HepG2 (cell line): Measurements from ENCODE around the gene SLC25A25. TPM values are rescaled to one million over a fixed set of nuclear protein-coding genes. Genes with fewer than 3 reads are reported as not detected.

ENCODE experiments used
- AGO1 ChIP-seq: fragments of 200-400 bp; formaldehyde crosslinking; IDR thresholded peaks from 2 replicates; pipeline ENCODE4 v1.6.1; 2017; ENCODE audit warnings: mild to moderate bottlenecking, low read depth, low read length, moderate library complexity; ENCODE audit not compliant: poor library complexity, severe bottlenecking
- MBNL3 ChIP-seq: fragments of 250-450 bp; sonication (Bioruptor Pico); conservative IDR thresholded peaks from 2 replicates; pipeline ENCODE4 v1.8.0; 2022; ENCODE audit warnings: mild to moderate bottlenecking, inconsistent platforms
- MTA3 ChIP-seq: sonication (generic); formaldehyde crosslinking; IDR thresholded peaks from 2 replicates; pipeline ENCODE4 v1.4.0; 2020; ENCODE audit warnings: missing genetic modification reagents
- TIGD3 ChIP-seq: sonication (generic); formaldehyde crosslinking; IDR thresholded peaks from 2 replicates; pipeline ENCODE4 v1.5.1; 2020; ENCODE audit warnings: mild to moderate bottlenecking, missing genetic modification reagents, borderline replicate concordance
- TOE1 ChIP-seq: sonication (generic); formaldehyde crosslinking; IDR thresholded peaks from 2 replicates; pipeline ENCODE4 v1.4.0; 2020; ENCODE audit warnings: mild to moderate bottlenecking, missing genetic modification reagents
- ZBTB38 ChIP-seq: sonication (generic); formaldehyde crosslinking; IDR thresholded peaks from 2 replicates; pipeline ENCODE4 v1.5.1; 2020; ENCODE audit warnings: mild to moderate bottlenecking, missing genetic modification reagents
- ZC3H13 ChIP-seq: sonication (generic); formaldehyde crosslinking; IDR thresholded peaks from 2 replicates; pipeline ENCODE4 v1.8.1; 2023; ENCODE audit warnings: mild to moderate bottlenecking, missing genetic modification reagents, moderate library complexity
- ZFP90 ChIP-seq: sonication (generic); formaldehyde crosslinking; IDR thresholded peaks from 2 replicates; pipeline ENCODE4 v1.8.0; 2022; ENCODE audit warnings: missing genetic modification reagents, mild to moderate bottlenecking, inconsistent platforms, borderline replicate concordance
- ZNF10 ChIP-seq: sonication (generic); formaldehyde crosslinking; IDR thresholded peaks from 2 replicates; pipeline ENCODE4 v1.4.0; 2020; ENCODE audit warnings: mild to moderate bottlenecking, low read depth, missing genetic modification reagents, borderline replicate concordance
- ZNF496 ChIP-seq: sonication (generic); formaldehyde crosslinking; IDR thresholded peaks from 2 replicates; pipeline ENCODE4 v1.8.1; 2023; ENCODE audit warnings: mild to moderate bottlenecking, moderate library complexity, missing genetic modification reagents; ENCODE audit not compliant: insufficient replicate concordance
- ZNF501 ChIP-seq: sonication (generic); formaldehyde crosslinking; IDR thresholded peaks from 2 replicates; pipeline ENCODE4 v1.5.1; 2020; ENCODE audit warnings: mild to moderate bottlenecking, moderate library complexity, missing genetic modification reagents
- ZNF512B ChIP-seq: sonication (generic); formaldehyde crosslinking; IDR thresholded peaks from 2 replicates; pipeline ENCODE4 v1.5.1; 2020; ENCODE audit warnings: missing genetic modification reagents, mild to moderate bottlenecking, borderline replicate concordance
- ZNF616 ChIP-seq: sonication (generic); formaldehyde crosslinking; IDR thresholded peaks from 2 replicates; pipeline ENCODE4 v1.5.0; 2020; ENCODE audit warnings: low read depth, mild to moderate bottlenecking, missing genetic modification reagents
- ZNF703 ChIP-seq: sonication (generic); formaldehyde crosslinking; IDR thresholded peaks from 2 replicates; pipeline ENCODE4 v1.5.1; 2020; ENCODE audit warnings: missing genetic modification reagents, mild to moderate bottlenecking, moderate library complexity, borderline replicate concordance
- ZNF788 ChIP-seq: sonication (generic); formaldehyde crosslinking; IDR thresholded peaks from 2 replicates; pipeline ENCODE4 v1.5.0; 2020; ENCODE audit warnings: mild to moderate bottlenecking, missing genetic modification reagents, borderline replicate concordance
- polyA plus RNA-seq, 8 experiments: library from polyadenylated mRNA; depleted of rRNA in 3 of 8; stranded (reverse) in 7 of 8; unstranded in 1 of 8; fragments of >200 nt; fragmentation: Illumina TruSeq in 4 of 8; extraction: Trizol in 4 of 8; gene quantifications; 2 replicates each; pipeline versions ENCODE4 v1.2.1 to v1.2.3, GENCODE V29; 2011 to 2016; ENCODE audit warnings: low read depth in 4 of 8, missing spikeins in 1 of 8, mixed read lengths in 1 of 8; ENCODE audit not compliant: insufficient read depth in 1 of 8
- total RNA-seq, 5 experiments: library from RNA; depleted of rRNA; stranded (reverse); fragments of >200 nt; fragmentation: Illumina TruSeq; extraction: Trizol; gene quantifications; 2 replicates each; pipeline ENCODE4 v1.2.3, GENCODE V29; 2016; ENCODE audit warnings: low read depth in 1 of 5
- TF ChIP-seq, protein P1 (sequence below): sonication (generic); formaldehyde crosslinking; IDR thresholded peaks from 2 replicates; pipeline ENCODE4 v1.4.0; 2020; ENCODE audit warnings: mild to moderate bottlenecking, missing genetic modification reagents
- TF ChIP-seq, protein P2 (sequence below): sonication (generic); formaldehyde crosslinking; IDR thresholded peaks from 2 replicates; pipeline ENCODE4 v1.4.0; 2020; ENCODE audit warnings: missing genetic modification reagents, borderline replicate concordance
- TF ChIP-seq, protein P3 (sequence below): sonication (generic); formaldehyde crosslinking; conservative IDR thresholded peaks from 2 replicates; pipeline ENCODE4 v1.4.0; 2020; ENCODE audit warnings: missing genetic modification reagents

SLC25A25 gene
- total and polyA plus RNA-seq, 2 of the 13 experiments (the other 11 are each of a cell fraction or from before 2014, with no cell fraction given) = 10.5 to 24.8 TPM

DNA sequence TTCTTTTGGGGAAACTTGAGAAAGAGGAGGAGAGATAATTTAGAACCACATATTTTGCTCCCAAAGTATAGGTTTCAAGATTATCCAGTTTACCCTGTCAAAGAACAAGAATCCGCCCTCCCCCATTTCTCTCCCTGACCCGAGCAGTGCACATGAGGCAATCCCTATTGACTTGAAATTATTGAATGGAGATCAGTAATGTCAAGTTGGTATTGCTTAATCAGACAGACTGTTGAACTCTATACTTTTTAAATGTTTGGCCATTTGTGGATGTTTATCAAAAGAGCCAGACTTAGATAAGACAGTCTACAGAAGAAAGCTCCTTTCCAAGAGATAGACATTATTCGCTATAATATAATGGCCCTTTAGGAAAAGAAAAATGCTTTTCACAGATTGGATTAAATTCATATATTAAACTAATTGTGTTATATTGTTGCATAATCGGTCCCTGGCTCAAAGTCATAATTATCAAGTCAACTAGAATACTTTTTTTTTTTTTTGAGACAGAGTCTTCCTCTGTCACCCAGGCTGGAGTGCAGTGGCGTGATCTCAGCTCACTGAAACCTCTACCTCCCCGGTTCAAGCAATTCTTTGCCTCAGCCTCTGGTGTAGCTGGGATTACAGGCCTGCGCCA lies 5.3 kb downstream of the SLC25A25 start (continued):
- TF ChIP-seq ZFP90 (no peak), TIGD3 (no peak), ZNF703 (CRISPR knock-in tag) (no peak), ZC3H13 (CRISPR knock-in tag) (no peak), ZNF10 (CRISPR knock-in tag) (no peak), AGO1 (no peak), MTA3 (CRISPR knock-in tag) (no peak), ZNF512B (CRISPR knock-in tag) (no peak), TOE1 (CRISPR knock-in tag) (no peak), MBNL3 (CRISPR knock-in tag) (no peak), ZNF496 (CRISPR knock-in tag) (no peak), ZBTB38 (CRISPR knock-in tag) (no peak), ZNF616 (CRISPR knock-in tag) (no peak), ZNF501 (no peak), ZNF788 (CRISPR knock-in tag) (no peak)
- TF ChIP-seq, protein P1, sequence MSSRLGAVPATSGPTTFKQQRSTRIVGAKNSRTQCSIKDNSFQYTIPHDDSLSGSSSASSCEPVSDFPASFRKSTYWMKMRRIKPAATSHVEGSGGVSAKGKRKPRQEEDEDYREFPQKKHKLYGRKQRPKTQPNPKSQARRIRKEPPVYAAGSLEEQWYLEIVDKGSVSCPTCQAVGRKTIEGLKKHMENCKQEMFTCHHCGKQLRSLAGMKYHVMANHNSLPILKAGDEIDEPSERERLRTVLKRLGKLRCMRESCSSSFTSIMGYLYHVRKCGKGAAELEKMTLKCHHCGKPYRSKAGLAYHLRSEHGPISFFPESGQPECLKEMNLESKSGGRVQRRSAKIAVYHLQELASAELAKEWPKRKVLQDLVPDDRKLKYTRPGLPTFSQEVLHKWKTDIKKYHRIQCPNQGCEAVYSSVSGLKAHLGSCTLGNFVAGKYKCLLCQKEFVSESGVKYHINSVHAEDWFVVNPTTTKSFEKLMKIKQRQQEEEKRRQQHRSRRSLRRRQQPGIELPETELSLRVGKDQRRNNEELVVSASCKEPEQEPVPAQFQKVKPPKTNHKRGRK (CRISPR knock-in tag) = no peak
- TF ChIP-seq, protein P2, sequence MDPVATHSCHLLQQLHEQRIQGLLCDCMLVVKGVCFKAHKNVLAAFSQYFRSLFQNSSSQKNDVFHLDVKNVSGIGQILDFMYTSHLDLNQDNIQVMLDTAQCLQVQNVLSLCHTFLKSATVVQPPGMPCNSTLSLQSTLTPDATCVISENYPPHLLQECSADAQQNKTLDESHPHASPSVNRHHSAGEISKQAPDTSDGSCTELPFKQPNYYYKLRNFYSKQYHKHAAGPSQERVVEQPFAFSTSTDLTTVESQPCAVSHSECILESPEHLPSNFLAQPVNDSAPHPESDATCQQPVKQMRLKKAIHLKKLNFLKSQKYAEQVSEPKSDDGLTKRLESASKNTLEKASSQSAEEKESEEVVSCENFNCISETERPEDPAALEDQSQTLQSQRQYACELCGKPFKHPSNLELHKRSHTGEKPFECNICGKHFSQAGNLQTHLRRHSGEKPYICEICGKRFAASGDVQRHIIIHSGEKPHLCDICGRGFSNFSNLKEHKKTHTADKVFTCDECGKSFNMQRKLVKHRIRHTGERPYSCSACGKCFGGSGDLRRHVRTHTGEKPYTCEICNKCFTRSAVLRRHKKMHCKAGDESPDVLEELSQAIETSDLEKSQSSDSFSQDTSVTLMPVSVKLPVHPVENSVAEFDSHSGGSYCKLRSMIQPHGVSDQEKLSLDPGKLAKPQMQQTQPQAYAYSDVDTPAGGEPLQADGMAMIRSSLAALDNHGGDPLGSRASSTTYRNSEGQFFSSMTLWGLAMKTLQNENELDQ = no peak
- TF ChIP-seq, protein P3, sequence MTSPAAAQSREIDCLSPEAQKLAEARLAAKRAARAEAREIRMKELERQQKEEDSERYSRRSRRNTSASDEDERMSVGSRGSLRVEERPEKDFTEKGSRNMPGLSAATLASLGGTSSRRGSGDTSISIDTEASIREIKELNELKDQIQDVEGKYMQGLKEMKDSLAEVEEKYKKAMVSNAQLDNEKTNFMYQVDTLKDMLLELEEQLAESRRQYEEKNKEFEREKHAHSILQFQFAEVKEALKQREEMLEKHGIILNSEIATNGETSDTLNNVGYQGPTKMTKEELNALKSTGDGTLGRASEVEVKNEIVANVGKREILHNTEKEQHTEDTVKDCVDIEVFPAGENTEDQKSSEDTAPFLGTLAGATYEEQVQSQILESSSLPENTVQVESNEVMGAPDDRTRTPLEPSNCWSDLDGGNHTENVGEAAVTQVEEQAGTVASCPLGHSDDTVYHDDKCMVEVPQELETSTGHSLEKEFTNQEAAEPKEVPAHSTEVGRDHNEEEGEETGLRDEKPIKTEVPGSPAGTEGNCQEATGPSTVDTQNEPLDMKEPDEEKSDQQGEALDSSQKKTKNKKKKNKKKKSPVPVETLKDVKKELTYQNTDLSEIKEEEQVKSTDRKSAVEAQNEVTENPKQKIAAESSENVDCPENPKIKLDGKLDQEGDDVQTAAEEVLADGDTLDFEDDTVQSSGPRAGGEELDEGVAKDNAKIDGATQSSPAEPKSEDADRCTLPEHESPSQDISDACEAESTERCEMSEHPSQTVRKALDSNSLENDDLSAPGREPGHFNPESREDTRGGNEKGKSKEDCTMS (CRISPR knock-in tag) = no peak
